A673 (cell line): ENCODE measurements around the gene CTXND1. TPM values are rescaled to one million over a fixed set of nuclear protein-coding genes. Genes with fewer than 3 reads are reported as not detected.

Experiments used
- BruUV-seq: library from RNA; stranded (reverse); fragments of 400-500 nt; replicated peaks from 2 replicates; lab custom pipeline; 2021; lab: Mats Ljungman, UMichigan
- CTCF ChIA-PET: fragments of 300-600 bp; sonication (Branson Sonifier 250); formaldehyde crosslinking; loops from one replicate; lab custom pipeline; 2022; ENCODE audit warnings: antibody characterized with exemption; lab: Charles Lee
- POLR2A ChIA-PET: fragments of 300-600 bp; sonication (Branson Sonifier 250); formaldehyde crosslinking; loops from one replicate; lab custom pipeline; 2022; ENCODE audit warnings: antibody characterized with exemption; ENCODE audit not compliant: low non-redundant PET; lab: Charles Lee
- DNase-seq: peaks from one replicate; pipeline ENCODE4 v3.0.0-alpha.2; 2015; ENCODE audit warnings: low spot score
- H3K27ac ChIP-seq: fragments of 200-600 bp; sonication (generic); 2 replicates; pipeline ENCODE4 v1.5.1; 2016; ENCODE audit warnings: mixed run types, low read depth, mild to moderate bottlenecking, mixed read lengths, antibody characterized with exemption, low read length; ENCODE audit not compliant: poor library complexity, severe bottlenecking
- H3K27me3 ChIP-seq: fragments of 200-600 bp; sonication (generic); replicated peaks from 2 replicates; pipeline ENCODE4 v1.6.1; 2017; ENCODE audit warnings: mixed run types, low read depth, mild to moderate bottlenecking, mixed read lengths, antibody characterized with exemption, low read length; ENCODE audit not compliant: insufficient read depth, poor library complexity
- H3K36me3 ChIP-seq: fragments of 200-600 bp; sonication (generic); 2 replicates; pipeline ENCODE4 v1.6.1; 2016; ENCODE audit warnings: mixed run types, mild to moderate bottlenecking, mixed read lengths, antibody characterized with exemption, low read length; ENCODE audit not compliant: insufficient read depth, poor library complexity, severe bottlenecking
- H3K4me1 ChIP-seq: fragments of 200-600 bp; sonication (generic); 2 replicates; pipeline ENCODE4 v1.6.1; 2017; ENCODE audit warnings: mixed run types, mild to moderate bottlenecking, mixed read lengths, antibody characterized with exemption, low read length; ENCODE audit not compliant: insufficient read depth, poor library complexity, severe bottlenecking
- H3K4me3 ChIP-seq: fragments of 200-600 bp; sonication (generic); 2 replicates; pipeline ENCODE4 v1.5.1; 2016; ENCODE audit warnings: low read depth, mixed run types, mild to moderate bottlenecking, mixed read lengths, low read length; ENCODE audit not compliant: poor library complexity, severe bottlenecking
- H3K9me3 ChIP-seq: fragments of 200-600 bp; sonication (generic); 2 replicates; pipeline ENCODE4 v1.6.1; 2016; ENCODE audit warnings: mixed run types, low read depth, mild to moderate bottlenecking, mixed read lengths, antibody characterized with exemption, low read length; ENCODE audit not compliant: poor library complexity, severe bottlenecking
- CTCF ChIP-seq: fragments of 300-800, 200-600 bp; sonication (generic); conservative IDR thresholded peaks from 2 replicates; pipeline ENCODE4 v1.5.1; 2017; ENCODE audit warnings: low read depth, mild to moderate bottlenecking, antibody characterized with exemption, low read length, moderate library complexity, mixed read lengths
- EZH2 ChIP-seq: fragments of 200-600 bp; sonication (generic); IDR thresholded peaks from 2 replicates; pipeline ENCODE4 v1.6.1; 2017; ENCODE audit warnings: borderline replicate concordance, low read depth, mild to moderate bottlenecking, mixed read lengths, antibody characterized with exemption, low read length; ENCODE audit not compliant: poor library complexity, severe bottlenecking
- intact Hi-C: fragments of 100-400 bp; cut with micrococcal nuclease; formaldehyde crosslinking; loops from one replicate; pipeline ENCODE4 v1.10.0; 2022; ENCODE audit not compliant: unreplicated experiment
- total RNA-seq: library from RNA; stranded (reverse); gene quantifications from 2 replicates; pipeline ENCODE4 v1.2.3, GENCODE V29; 2021

The CTXND1 gene
- total RNA-seq, 1 experiment from 2014 or later: not detected

- POLR2A ChIA-PET: no interaction called here
- no TSS peak for BruUV-seq
- TF ChIP-seq EZH2: no peak
- TF ChIP-seq CTCF: no peak
Measured at GRCh38 chr15:80202641-80203360, 49.2 kb downstream of the CTXND1 start.

GRCh38 chr15:80202016-80202315 lies 50.0 kb downstream of the CTXND1 start:
- POLR2A ChIA-PET: no interaction called here
- Histone ChIP-seq H3K4me3 (no peak overlapping the region), H3K27ac (no peak overlapping the region), H3K9me3 (no peaks in the 10 kb centered on the region), H3K36me3 (no peaks in the 10 kb centered on the region), H3K4me1 (no peaks in the 10 kb centered on the region), H3K27me3 (peaks cover 56% of the 10 kb centered on the region)
- intact Hi-C loops: no loop called here
- no TSS peak for BruUV-seq
- no peak for TF ChIP-seq EZH2
- TF ChIP-seq CTCF: no peak
- no peak for DNase-seq
- CTCF ChIA-PET: no interaction called here

More at GRCh38 chr15:80202641-80203360, 49.2 kb downstream of the CTXND1 start:
- intact Hi-C loops: no loop called here
- no peaks in the 10 kb centered on the region for H3K9me3 ChIP-seq
- DNase-seq: no peak
- H3K4me3 ChIP-seq: no peak overlapping the region
- peaks cover 57% of the 10 kb centered on the region for H3K27me3 ChIP-seq
- no peaks in the 10 kb centered on the region for H3K4me1 ChIP-seq
- H3K36me3 ChIP-seq: no peaks in the 10 kb centered on the region
- H3K27ac ChIP-seq: no peak overlapping the region
- CTCF ChIA-PET: no interaction called here

GRCh38 chr15:80201256-80202015 lies 50.6 kb downstream of the CTXND1 start:
- ChIA-PET POLR2A (no interaction called here), CTCF (no interaction called here)
- H3K36me3 ChIP-seq: no peaks in the 10 kb centered on the region
- no peak for TF ChIP-seq EZH2
- no peak for TF ChIP-seq CTCF
- H3K9me3 ChIP-seq: no peaks in the 10 kb centered on the region
- no peak for DNase-seq
- intact Hi-C loops: no loop called here
- no peaks in the 10 kb centered on the region for H3K4me1 ChIP-seq
- BruUV-seq: no TSS peak
- peaks cover 50% of the 10 kb centered on the region for H3K27me3 ChIP-seq
- H3K4me3 ChIP-seq: no peak overlapping the region
- H3K27ac ChIP-seq: no peak overlapping the region
